OCI-M2 (cell line): Measurements from ENCODE around the gene SFR1.
"Not testable (repeated sequence)": the region's sequence is repeated elsewhere in the genome, so short reads cannot be mapped to it uniquely, and the experiment has no call there.

Experiments used
- DNase-seq: peaks from one replicate; lab custom pipeline; 2025; ENCODE audit not compliant: unreplicated experiment; lab: John Stamatoyannopoulos, UW

Gene SFR1

GRCh38 chr10:104170610-104171254 lies 48.8 kb downstream of the SFR1 start:
- no peak for DNase-seq

- DNase-seq: not testable (repeated sequence)
Observed at GRCh38 chr10:104174136-104174535, 52.2 kb downstream of the SFR1 start.
